22Rv1 (cell line): Measurements from ENCODE around the gene PRPF39.

ENCODE experiments used
- H3K27ac ChIP-seq: fragments of 450-650 bp; 2 replicates; pipeline ENCODE4 v1.5.1; 2017
- ZFX ChIP-seq: fragments of 450-650 bp; IDR thresholded peaks from 2 replicates; pipeline ENCODE4 v1.6.1; 2017; ENCODE audit warnings: antibody characterized with exemption, borderline replicate concordance
- TF ChIP-seq, protein P1 (sequence below): fragments of 450-650 bp; IDR thresholded peaks from 2 replicates; pipeline ENCODE4 v1.5.1; 2017; ENCODE audit warnings: mild to moderate bottlenecking

The PRPF39 gene, protein sequence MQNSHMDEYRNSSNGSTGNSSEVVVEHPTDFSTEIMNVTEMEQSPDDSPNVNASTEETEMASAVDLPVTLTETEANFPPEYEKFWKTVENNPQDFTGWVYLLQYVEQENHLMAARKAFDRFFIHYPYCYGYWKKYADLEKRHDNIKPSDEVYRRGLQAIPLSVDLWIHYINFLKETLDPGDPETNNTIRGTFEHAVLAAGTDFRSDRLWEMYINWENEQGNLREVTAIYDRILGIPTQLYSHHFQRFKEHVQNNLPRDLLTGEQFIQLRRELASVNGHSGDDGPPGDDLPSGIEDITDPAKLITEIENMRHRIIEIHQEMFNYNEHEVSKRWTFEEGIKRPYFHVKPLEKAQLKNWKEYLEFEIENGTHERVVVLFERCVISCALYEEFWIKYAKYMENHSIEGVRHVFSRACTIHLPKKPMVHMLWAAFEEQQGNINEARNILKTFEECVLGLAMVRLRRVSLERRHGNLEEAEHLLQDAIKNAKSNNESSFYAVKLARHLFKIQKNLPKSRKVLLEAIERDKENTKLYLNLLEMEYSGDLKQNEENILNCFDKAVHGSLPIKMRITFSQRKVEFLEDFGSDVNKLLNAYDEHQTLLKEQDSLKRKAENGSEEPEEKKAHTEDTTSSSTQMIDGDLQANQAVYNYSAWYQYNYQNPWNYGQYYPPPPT

DNA sequence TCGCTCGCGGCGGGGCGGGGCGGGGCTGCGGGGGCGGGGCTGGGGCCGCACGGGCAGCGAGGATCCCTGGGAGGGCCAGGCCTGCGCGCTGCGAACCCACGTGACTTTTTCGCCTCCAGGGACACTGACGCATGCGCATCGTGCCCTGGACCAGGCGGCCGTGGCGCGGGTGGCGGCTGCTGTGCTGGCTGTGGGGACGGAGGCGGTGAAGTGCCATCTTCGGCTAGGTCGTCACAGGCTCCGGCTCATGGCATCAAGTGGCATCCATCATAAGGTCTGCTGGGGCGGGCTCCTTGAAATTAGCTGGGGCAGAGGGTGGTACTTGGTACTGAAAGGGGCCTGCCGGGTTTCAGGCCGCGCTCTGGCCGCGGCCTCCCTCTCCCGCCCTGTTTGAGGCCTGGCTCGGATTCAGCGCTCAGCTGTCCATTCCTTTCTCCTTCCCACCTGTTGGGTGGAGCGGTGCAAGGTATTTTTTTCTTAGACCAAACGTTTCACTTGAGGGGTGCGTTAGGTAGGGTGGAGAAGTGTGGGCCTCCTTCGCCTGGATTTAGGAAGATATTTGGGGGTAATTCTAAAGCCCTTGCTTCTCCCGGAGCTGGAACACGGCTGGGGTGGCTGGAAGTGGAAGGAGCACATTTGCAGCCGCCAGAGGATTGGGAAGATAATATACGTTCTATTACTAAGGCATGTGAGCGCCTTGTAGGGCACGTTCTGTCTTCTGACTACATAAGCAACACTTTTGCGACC is at the start of gene PRPF39:
TSS of gene PRPF39 (plus strand) at position 141 of the 747 bp plus-strand sequence. CDS start 11,124 bp downstream, outside the sequence.
- TF ChIP-seq ZFX, result no peak
- TF ChIP-seq, protein P1, sequence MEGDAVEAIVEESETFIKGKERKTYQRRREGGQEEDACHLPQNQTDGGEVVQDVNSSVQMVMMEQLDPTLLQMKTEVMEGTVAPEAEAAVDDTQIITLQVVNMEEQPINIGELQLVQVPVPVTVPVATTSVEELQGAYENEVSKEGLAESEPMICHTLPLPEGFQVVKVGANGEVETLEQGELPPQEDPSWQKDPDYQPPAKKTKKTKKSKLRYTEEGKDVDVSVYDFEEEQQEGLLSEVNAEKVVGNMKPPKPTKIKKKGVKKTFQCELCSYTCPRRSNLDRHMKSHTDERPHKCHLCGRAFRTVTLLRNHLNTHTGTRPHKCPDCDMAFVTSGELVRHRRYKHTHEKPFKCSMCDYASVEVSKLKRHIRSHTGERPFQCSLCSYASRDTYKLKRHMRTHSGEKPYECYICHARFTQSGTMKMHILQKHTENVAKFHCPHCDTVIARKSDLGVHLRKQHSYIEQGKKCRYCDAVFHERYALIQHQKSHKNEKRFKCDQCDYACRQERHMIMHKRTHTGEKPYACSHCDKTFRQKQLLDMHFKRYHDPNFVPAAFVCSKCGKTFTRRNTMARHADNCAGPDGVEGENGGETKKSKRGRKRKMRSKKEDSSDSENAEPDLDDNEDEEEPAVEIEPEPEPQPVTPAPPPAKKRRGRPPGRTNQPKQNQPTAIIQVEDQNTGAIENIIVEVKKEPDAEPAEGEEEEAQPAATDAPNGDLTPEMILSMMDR, result no peak
- H3K27ac ChIP-seq, result peak within 1 kb of the TSS; percentile 88

DNA sequence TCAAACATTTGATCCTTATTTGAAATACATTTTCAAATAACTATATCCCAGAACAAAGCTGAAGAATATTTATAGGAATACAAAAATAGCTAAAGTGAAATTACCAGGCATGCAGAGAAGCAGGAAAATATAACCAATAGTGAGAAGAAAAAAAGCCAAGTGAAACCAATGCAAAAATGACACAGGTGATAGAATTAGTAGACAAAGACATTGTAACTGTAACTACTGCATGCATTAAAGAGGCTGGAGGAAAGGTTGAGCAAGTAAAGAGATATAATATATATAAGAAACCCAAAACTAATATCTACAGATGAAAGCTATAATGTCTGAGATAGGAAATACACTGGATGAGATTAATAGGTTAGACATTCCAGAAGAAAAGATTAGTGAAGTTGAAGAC is 49.2 kb upstream of the PRPF39 start:
- H3K27ac ChIP-seq, result no peak overlapping the region
- no peak for TF ChIP-seq ZFX
- TF ChIP-seq, protein P1, result no peak

DNA sequence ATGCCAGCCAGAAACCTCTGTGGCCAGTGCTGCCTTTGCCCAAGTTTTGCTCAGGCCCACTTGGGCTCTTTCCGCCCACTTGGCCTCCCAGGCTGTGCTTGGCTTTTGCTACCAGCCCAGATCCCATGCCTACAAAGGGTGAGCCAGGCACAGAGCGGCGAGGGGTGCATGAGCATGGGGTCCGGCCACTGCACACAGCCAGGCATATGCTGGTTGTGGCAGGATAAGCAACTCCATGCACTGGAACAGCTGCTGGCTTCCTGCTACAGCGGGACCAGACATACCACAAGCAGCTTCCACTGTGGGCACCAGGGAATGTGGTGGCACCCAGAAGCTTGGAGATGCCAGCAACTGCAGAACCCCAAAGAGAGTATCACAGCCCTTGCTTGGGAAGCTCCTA is 45.7 kb upstream of the PRPF39 start:
- no peak overlapping the region for H3K27ac ChIP-seq
- TF ChIP-seq ZFX, result no peak
- TF ChIP-seq, protein P1, result no peak

DNA sequence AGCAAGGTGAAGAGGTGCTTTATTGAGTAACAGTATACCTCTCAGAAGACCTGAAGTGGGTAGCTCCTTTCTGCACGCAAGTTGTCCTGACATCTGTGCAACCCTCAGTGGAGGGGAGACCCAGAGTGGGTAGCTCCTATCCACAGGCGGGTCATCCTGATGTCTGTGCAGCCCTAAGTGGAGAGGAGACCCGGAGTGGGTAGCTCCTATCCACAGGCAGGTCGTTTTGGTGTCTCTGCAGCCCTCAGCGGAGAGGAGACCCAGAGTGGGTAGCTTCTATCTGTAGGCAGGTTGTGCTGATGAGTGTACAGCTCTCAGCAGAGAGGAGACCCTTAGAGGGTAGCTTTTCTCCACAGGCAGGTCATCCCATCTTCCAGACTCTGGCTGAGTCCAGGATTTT is 45.1 kb upstream of the PRPF39 start:
- no peak for TF ChIP-seq ZFX
- TF ChIP-seq, protein P1, result no peak
- no peak overlapping the region for H3K27ac ChIP-seq

DNA sequence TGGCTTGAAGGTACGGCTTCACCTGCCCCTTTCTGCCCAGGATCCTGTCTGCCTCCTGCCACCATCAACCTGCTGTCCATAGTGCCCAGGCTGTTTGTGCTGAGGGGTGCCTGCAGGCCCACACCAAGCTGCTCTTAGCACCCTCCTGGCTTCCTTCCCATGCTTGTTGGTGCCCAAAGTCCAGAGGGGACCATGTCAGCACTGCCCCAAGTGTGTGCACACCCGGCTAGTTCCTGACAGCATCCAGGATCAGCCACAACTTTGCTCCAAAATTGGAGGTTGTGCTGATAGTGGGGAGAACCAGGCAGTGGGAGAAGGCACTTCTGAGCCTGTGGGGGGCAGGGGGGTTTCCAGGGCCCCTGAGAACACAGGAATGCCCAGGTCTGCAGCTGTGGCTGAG is 44.5 kb upstream of the PRPF39 start:
- no peak overlapping the region for H3K27ac ChIP-seq
- TF ChIP-seq ZFX, result no peak
- TF ChIP-seq, protein P1, result no peak

DNA sequence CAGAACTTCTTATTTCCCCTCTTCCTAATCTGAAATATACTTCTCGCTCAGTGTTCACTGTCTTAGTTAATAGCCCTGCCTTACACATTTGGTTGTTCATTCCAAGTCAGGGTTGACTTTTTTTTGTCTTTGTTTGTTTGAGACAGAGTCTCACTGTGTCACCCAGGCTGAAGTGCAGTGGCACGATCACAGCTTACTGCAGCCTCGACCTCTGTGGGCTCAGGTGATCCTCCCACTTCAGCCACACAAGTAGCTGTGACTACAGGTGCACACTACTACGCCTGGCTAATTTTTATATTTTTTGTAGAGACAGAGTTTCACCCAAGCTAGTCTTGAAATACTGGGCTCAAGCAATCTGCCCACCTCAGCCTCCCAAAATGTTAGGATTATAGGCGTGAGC is 42.3 kb upstream of the PRPF39 start:
- no peak for TF ChIP-seq ZFX
- no peak overlapping the region for H3K27ac ChIP-seq

DNA sequence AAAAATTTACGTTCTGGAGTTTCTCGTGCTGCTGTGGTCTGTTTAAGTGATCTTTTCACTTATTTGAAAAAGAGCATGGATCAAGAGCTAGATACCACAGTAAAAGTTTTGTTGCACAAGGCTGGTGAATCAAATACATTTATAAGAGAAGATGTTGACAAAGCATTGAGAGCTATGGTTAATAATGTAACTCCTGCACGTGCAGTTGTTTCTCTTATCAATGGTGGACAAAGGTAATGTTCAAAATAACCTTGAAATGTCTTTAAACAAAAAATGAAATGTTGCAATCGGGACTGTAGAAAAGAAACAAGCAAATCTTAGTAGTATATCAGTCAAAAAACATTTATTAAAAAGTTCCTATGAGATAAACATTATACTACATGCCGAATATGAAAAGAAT is 39.3 kb upstream of the PRPF39 start:
- H3K27ac ChIP-seq, result no peak overlapping the region
- TF ChIP-seq ZFX, result no peak
- TF ChIP-seq, protein P1, result no peak
